Caco-2 (cell line): ENCODE data around the gene ALX4. TPM values are rescaled to one million over a fixed set of nuclear protein-coding genes. Genes with fewer than 3 reads are reported as not detected.

Source experiments
- BruUV-seq: library from RNA; stranded (reverse); fragments of 400-500 nt; replicated peaks from 2 replicates; lab custom pipeline; 2021; lab: Mats Ljungman, UMichigan
- CTCF ChIA-PET: fragments of 300-600 bp; sonication (Branson Sonifier 250); formaldehyde crosslinking; loops from one replicate; lab custom pipeline; 2022; ENCODE audit warnings: antibody characterized with exemption; lab: Charles Lee
- POLR2A ChIA-PET: fragments of 300-600 bp; sonication (Branson Sonifier 250); formaldehyde crosslinking; loops from one replicate; lab custom pipeline; 2022; ENCODE audit warnings: antibody characterized with exemption; lab: Charles Lee
- DNase-seq, 2 experiments: peaks; one replicate each; pipeline versions ENCODE4 v3.0.0 to v3.0.0-alpha.2; 2020 to 2022
- H3K27me3 ChIP-seq: replicated peaks from 2 replicates; pipeline ENCODE4 v1.6.0; 2011; ENCODE audit warnings: low read length; ENCODE audit not compliant: control insufficient read depth, insufficient read depth
- H3K36me3 ChIP-seq: 2 replicates; pipeline ENCODE4 v1.5.1; 2011; ENCODE audit warnings: low read length; ENCODE audit not compliant: control insufficient read depth, insufficient read depth
- H3K4me1 ChIP-seq: fragments of 250-450 bp; sonication (Bioruptor Pico); 2 replicates; pipeline ENCODE4 v1.5.1; 2020; ENCODE audit warnings: mild to moderate bottlenecking
- H3K4me3 ChIP-seq: 2 replicates; pipeline ENCODE4 v1.5.1; 2011; ENCODE audit warnings: low read depth, mild to moderate bottlenecking, control low read depth, low read length
- H3K9me3 ChIP-seq: fragments of 250-450 bp; sonication (Bioruptor Pico); 2 replicates; pipeline ENCODE4 v1.5.1; 2020; ENCODE audit warnings: mild to moderate bottlenecking, moderate library complexity
- H3K27ac Mint-ChIP-seq: one replicate; pipeline ENCODE4 v1.8.0; 2022; ENCODE audit warnings: mixed read lengths; ENCODE audit not compliant: unreplicated experiment
- H3K27me3 Mint-ChIP-seq: one replicate; pipeline ENCODE4 v1.8.0; 2022; ENCODE audit warnings: mixed read lengths; ENCODE audit not compliant: insufficient read depth, unreplicated experiment
- H3K36me3 Mint-ChIP-seq: one replicate; pipeline ENCODE4 v1.8.0; 2022; ENCODE audit warnings: mild to moderate bottlenecking, mixed read lengths; ENCODE audit not compliant: insufficient read depth, unreplicated experiment
- H3K4me1 Mint-ChIP-seq: one replicate; pipeline ENCODE4 v1.8.0; 2022; ENCODE audit warnings: low read depth, mixed read lengths; ENCODE audit not compliant: unreplicated experiment
- H3K4me3 Mint-ChIP-seq: one replicate; pipeline ENCODE4 v1.8.0; 2022; ENCODE audit warnings: mild to moderate bottlenecking, moderate library complexity, mixed read lengths; ENCODE audit not compliant: unreplicated experiment
- H3K9me3 Mint-ChIP-seq: one replicate; pipeline ENCODE4 v1.8.0; 2022; ENCODE audit warnings: mixed read lengths; ENCODE audit not compliant: unreplicated experiment
- CTCF ChIP-seq, 2 experiments: fragments of 200-600 bp in 1 of 2; IDR thresholded peaks; 1 replicate in 1 of 2; 2 replicates in 1 of 2; pipeline versions ENCODE4 v1.5.1 to v1.8.0; 2011 to 2022; ENCODE audit warnings: antibody characterized with exemption in 1 of 2, control low read depth in 1 of 2, inconsistent platforms in 1 of 2, low read depth in 1 of 2, low read length in 1 of 2, mild to moderate bottlenecking in 1 of 2, moderate library complexity in 1 of 2; ENCODE audit not compliant: insufficient read depth in 1 of 2, severe bottlenecking in 1 of 2, unreplicated experiment in 1 of 2
- intact Hi-C: fragments of 100-400 bp; cut with micrococcal nuclease; formaldehyde crosslinking; loops from one replicate; pipeline ENCODE4 v1.10.0; 2022; ENCODE audit not compliant: unreplicated experiment
- total RNA-seq: library from RNA; stranded (reverse); gene quantifications from 2 replicates; pipeline ENCODE4 v1.2.3, GENCODE V29; 2022

Gene ALX4
- total RNA-seq, 1 experiment from 2014 or later: 0.05 TPM

- CTCF ChIA-PET: interaction anchor here (0.6 to 0.8 kb wide), 2 partner anchors 109 to 245 kb away, joined by 4 to 5 read pairs; no protein-coding TSS in a partner anchor
- H3K36me3 ChIP-seq: no peaks in the 10 kb centered on the region
- Mint-ChIP-seq H3K9me3 (no peaks in the 10 kb centered on the region), H3K4me1 (no peaks in the 10 kb centered on the region), H3K4me3 (no peak overlapping the region), H3K36me3 (no peaks in the 10 kb centered on the region), H3K27ac (no peak overlapping the region), H3K27me3 (no peaks in the 10 kb centered on the region)
- no TSS peak for BruUV-seq
- no peaks in the 10 kb centered on the region for H3K27me3 ChIP-seq
- H3K4me3 ChIP-seq: no peak overlapping the region
- no peaks in the 10 kb centered on the region for H3K9me3 ChIP-seq
- intact Hi-C loops: no loop called here
- POLR2A ChIA-PET: no interaction called here
- no peak for TF ChIP-seq CTCF (IDR thresholded peaks at IDR 0.05; ENCODE audit: insufficient read depth in 1 of 2, low read depth in 1 of 2, low read length in 1 of 2, severe bottlenecking in 1 of 2, unreplicated experiment in 1 of 2)
- no peak for DNase-seq
- no peaks in the 10 kb centered on the region for H3K4me1 ChIP-seq
Measured at GRCh38 chr11:44339530-44339883, 29.6 kb upstream of the ALX4 start.

- BruUV-seq: no TSS peak
- no peak overlapping the region for H3K4me3 Mint-ChIP-seq
- H3K36me3 Mint-ChIP-seq: no peaks in the 10 kb centered on the region
- intact Hi-C loops: no loop called here
- Histone ChIP-seq H3K4me3 (no peak overlapping the region), H3K4me1 (peaks cover under 1% of the 10 kb centered on the region; the same call in 1 of the 2 replicates), H3K36me3 (no peaks in the 10 kb centered on the region), H3K27me3 (no peaks in the 10 kb centered on the region), H3K9me3 (no peaks in the 10 kb centered on the region)
- ChIA-PET CTCF (interaction anchor here (0.6 to 0.8 kb wide), 4 partner anchors 12 to 245 kb away, joined by 3 to 5 read pairs (median 4); no protein-coding TSS in a partner anchor), POLR2A (no interaction called here)
- TF ChIP-seq CTCF (IDR thresholded peaks at IDR 0.05; ENCODE audit: insufficient read depth in 1 of 2, low read depth in 1 of 2, low read length in 1 of 2, severe bottlenecking in 1 of 2, unreplicated experiment in 1 of 2): no peak
- no peak overlapping the region for H3K27ac Mint-ChIP-seq
- no peaks in the 10 kb centered on the region for H3K9me3 Mint-ChIP-seq
- no peaks in the 10 kb centered on the region for H3K4me1 Mint-ChIP-seq
- H3K27me3 Mint-ChIP-seq: no peaks in the 10 kb centered on the region
- DNase-seq: no peak
Measured at GRCh38 chr11:44338698-44339529, 29.0 kb upstream of the ALX4 start.

GRCh38 chr11:44338026-44338425 lies 28.1 kb upstream of the ALX4 start:
- TF ChIP-seq CTCF (IDR thresholded peaks at IDR 0.05; ENCODE audit: insufficient read depth in 1 of 2, low read depth in 1 of 2, low read length in 1 of 2, severe bottlenecking in 1 of 2, unreplicated experiment in 1 of 2): no peak
- no TSS peak for BruUV-seq
- no peak overlapping the region for H3K4me3 ChIP-seq
- H3K36me3 Mint-ChIP-seq: no peaks in the 10 kb centered on the region
- peaks cover 9% of the 10 kb centered on the region for H3K4me1 ChIP-seq
- ChIA-PET CTCF (no interaction called here), POLR2A (no interaction called here)
- no peaks in the 10 kb centered on the region for H3K9me3 Mint-ChIP-seq
- no peak for DNase-seq
- H3K4me3 Mint-ChIP-seq: no peak overlapping the region
- H3K9me3 ChIP-seq: no peaks in the 10 kb centered on the region
- no peaks in the 10 kb centered on the region for H3K27me3 Mint-ChIP-seq
- no peaks in the 10 kb centered on the region for H3K27me3 ChIP-seq
- H3K4me1 Mint-ChIP-seq: peaks cover 7% of the 10 kb centered on the region
- H3K27ac Mint-ChIP-seq: no peak overlapping the region
- intact Hi-C loops: no loop called here
- no peaks in the 10 kb centered on the region for H3K36me3 ChIP-seq
